Ecto neural progenitor cell (in vitro differentiated cells): ENCODE results near the gene PRRC2A.

Experiments used
- DNase-seq: peaks from one replicate; pipeline ENCODE4 v3.0.0-alpha.2; 2018; ENCODE audit warnings: low spot score

PRRC2A gene

GRCh38 chr6:31620586-31621319, at the start of gene PRRC2A:
TSS of gene PRRC2A (plus strand) at chr6:31620715. CDS start at chr6:31622790, 2,075 bp downstream.
- peak; percentile 97 for DNase-seq

GRCh38 chr6:31572041-31572911, 48.2 kb upstream of the PRRC2A start, which contains the start of gene LTA:
TSS of gene LTA (plus strand) at chr6:31572289. CDS start at chr6:31572743, 454 bp downstream.
- DNase-seq = no peak

- no peak for DNase-seq
Observed at GRCh38 chr6:31573239-31574105, 47.0 kb upstream of the PRRC2A start.

- no peak for DNase-seq
Observed at GRCh38 chr6:31574106-31575061, 46.1 kb upstream of the PRRC2A start.

- no peak for DNase-seq
Observed at GRCh38 chr6:31575335-31575901, 45.1 kb upstream of the PRRC2A start, which contains the start of gene TNF. TSS of gene TNF (plus strand) at chr6:31575565. CDS start at chr6:31575742, 177 bp downstream.

GRCh38 chr6:31575952-31576685, 44.4 kb upstream of the PRRC2A start:
- DNase-seq = no peak

- DNase-seq = no peak
Observed at GRCh38 chr6:31576897-31577578, 43.5 kb upstream of the PRRC2A start.

- no peak for DNase-seq
Observed at GRCh38 chr6:31577579-31577966, 42.9 kb upstream of the PRRC2A start.

- no peak for DNase-seq
Observed at GRCh38 chr6:31578184-31579118, 42.1 kb upstream of the PRRC2A start.

GRCh38 chr6:31579119-31579505, 41.4 kb upstream of the PRRC2A start:
- no peak for DNase-seq

GRCh38 chr6:31579546-31580437, 40.7 kb upstream of the PRRC2A start:
- DNase-seq = no peak

GRCh38 chr6:31580438-31580740, 40.1 kb upstream of the PRRC2A start:
- no peak for DNase-seq

GRCh38 chr6:31580807-31581433, 39.6 kb upstream of the PRRC2A start:
- DNase-seq = peak; percentile 93

- DNase-seq = no peak
Observed at GRCh38 chr6:31581434-31582229, 38.9 kb upstream of the PRRC2A start.

GRCh38 chr6:31582230-31582643, 38.3 kb upstream of the PRRC2A start, which contains the start of gene LTB:
TSS of gene LTB (minus strand) at chr6:31582424. CDS start at chr6:31582417, 7 bp downstream.
- DNase-seq = no peak

- no peak for DNase-seq
Observed at GRCh38 chr6:31585491-31585890, 35.0 kb upstream of the PRRC2A start.
